ENCODE results near the gene DHX40. TPM values are rescaled to one million over a fixed set of nuclear protein-coding genes. Genes with fewer than 3 reads are reported as not detected.
A peak's percentile ranks its signal among the peaks of the same experiment; 100 is the strongest.
"Not testable (repeated sequence)": the region's sequence is repeated elsewhere in the genome, so short reads cannot be mapped to it uniquely, and the experiment has no call there.

DHX40 gene
- 40.8 and 42.9 TPM in 2 replicates for total RNA-seq

GRCh38 chr17:59565171-59565958, at the start of gene DHX40:
TSS of gene DHX40 (plus strand) at chr17:59565610. CDS start at chr17:59565672, 62 bp downstream.
- Histone ChIP-seq H3K36me3 (ENCODE audit: control insufficient read depth, insufficient read depth, low read length) (no peaks in the 10 kb centered on the region), H3K4me3 (ENCODE audit: low read depth, low read length) (peak within 1 kb of the TSS; percentile 100), H3K27me3 (ENCODE audit: control insufficient read depth, insufficient read depth, low read length) (no peaks in the 10 kb centered on the region)
- no peak for TF ChIP-seq CTCF (IDR thresholded peaks at IDR 0.05; ENCODE audit: insufficient read depth, low read length, poor library complexity, severe bottlenecking)
- DNase-seq (ENCODE audit: low read depth), result peak; percentile 77

- H3K4me3 ChIP-seq (ENCODE audit: low read depth, low read length), result no peak overlapping the region
- no peaks in the 10 kb centered on the region for H3K27me3 ChIP-seq (ENCODE audit: control insufficient read depth, insufficient read depth, low read length)
- DNase-seq (ENCODE audit: low read depth), result no peak
- no peaks in the 10 kb centered on the region for H3K36me3 ChIP-seq (ENCODE audit: control insufficient read depth, insufficient read depth, low read length)
- no peak for TF ChIP-seq CTCF (IDR thresholded peaks at IDR 0.05; ENCODE audit: insufficient read depth, low read length, poor library complexity, severe bottlenecking)
These were observed 49.0 kb upstream of the DHX40 start for GRCh38 chr17:59516451-59516850.

GRCh38 chr17:59519132-59519531, 46.3 kb upstream of the DHX40 start:
- Histone ChIP-seq H3K36me3 (ENCODE audit: control insufficient read depth, insufficient read depth, low read length) (no peaks in the 10 kb centered on the region), H3K4me3 (ENCODE audit: low read depth, low read length) (no peak overlapping the region), H3K27me3 (ENCODE audit: control insufficient read depth, insufficient read depth, low read length) (no peaks in the 10 kb centered on the region)
- no peak for TF ChIP-seq CTCF (IDR thresholded peaks at IDR 0.05; ENCODE audit: insufficient read depth, low read length, poor library complexity, severe bottlenecking)
- no peak for DNase-seq (ENCODE audit: low read depth)

GRCh38 chr17:59520251-59520650, 45.2 kb upstream of the DHX40 start:
- no peak for TF ChIP-seq CTCF (IDR thresholded peaks at IDR 0.05; ENCODE audit: insufficient read depth, low read length, poor library complexity, severe bottlenecking)
- Histone ChIP-seq H3K36me3 (ENCODE audit: control insufficient read depth, insufficient read depth, low read length) (no peaks in the 10 kb centered on the region), H3K27me3 (ENCODE audit: control insufficient read depth, insufficient read depth, low read length) (no peaks in the 10 kb centered on the region), H3K4me3 (ENCODE audit: low read depth, low read length) (no peak overlapping the region)
- DNase-seq (ENCODE audit: low read depth), result no peak

GRCh38 chr17:59521465-59522126, 43.8 kb upstream of the DHX40 start:
- no peaks in the 10 kb centered on the region for H3K36me3 ChIP-seq (ENCODE audit: control insufficient read depth, insufficient read depth, low read length)
- peak; percentile 90 for TF ChIP-seq CTCF (IDR thresholded peaks at IDR 0.05; ENCODE audit: insufficient read depth, low read length, poor library complexity, severe bottlenecking)
- no peak for DNase-seq (ENCODE audit: low read depth)
- H3K27me3 ChIP-seq (ENCODE audit: control insufficient read depth, insufficient read depth, low read length), result no peaks in the 10 kb centered on the region
- H3K4me3 ChIP-seq (ENCODE audit: low read depth, low read length), result no peak overlapping the region

GRCh38 chr17:59524930-59525329, 40.5 kb upstream of the DHX40 start:
- not testable (repeated sequence) for H3K4me3 ChIP-seq (ENCODE audit: low read depth, low read length); H3K36me3 ChIP-seq (ENCODE audit: control insufficient read depth, insufficient read depth, low read length); H3K27me3 ChIP-seq (ENCODE audit: control insufficient read depth, insufficient read depth, low read length); DNase-seq (ENCODE audit: low read depth)

Data from kidney epithelial cell (primary cell).